CD14-positive monocyte (primary cell): ENCODE results near the gene GLOD5. TPM values are rescaled to one million over a fixed set of nuclear protein-coding genes. Genes with fewer than 3 reads are reported as not detected.

Experiments
- DNase-seq, 3 donors: peaks; one replicate each; pipeline ENCODE4 v3.0.0-alpha.2; 2011 to 2022
- H2AFZ ChIP-seq: 2 replicates; pipeline ENCODE4 v1.6.0; 2012; ENCODE audit warnings: mild to moderate bottlenecking, low read depth, low read length, inconsistent platforms; ENCODE audit not compliant: insufficient read depth, poor library complexity, severe bottlenecking
- H3K27ac ChIP-seq, 2 donors: 1 replicate in 1 of 2; 2 replicates in 1 of 2; pipeline ENCODE4 v1.5.1; 2012 to 2013; ENCODE audit warnings: low read length in 2 of 2, control low read depth in 1 of 2, inconsistent platforms in 1 of 2, low read depth in 1 of 2, mild to moderate bottlenecking in 1 of 2
- H3K27me3 ChIP-seq, 2 donors: one replicate each; pipeline versions ENCODE4 v1.6.0 to v1.6.1; 2011 to 2013; ENCODE audit warnings: low read length in 2 of 2; ENCODE audit not compliant: control insufficient read depth in 2 of 2, insufficient read depth in 2 of 2
- H3K36me3 ChIP-seq, 2 donors: replicated peaks in 1 of 2; 1 replicate in 1 of 2; 2 replicates in 1 of 2; pipeline versions ENCODE4 v1.5.1 to v1.6.1; 2012 to 2013; ENCODE audit warnings: low read length in 2 of 2, control low read depth in 1 of 2, inconsistent platforms in 1 of 2, mild to moderate bottlenecking in 1 of 2; ENCODE audit not compliant: insufficient read depth in 2 of 2, control insufficient read depth in 1 of 2
- H3K4me1 ChIP-seq, 2 donors: 1 replicate in 1 of 2; 2 replicates in 1 of 2; pipeline versions ENCODE4 v1.5.1 to v1.6.1; 2012 to 2013; ENCODE audit warnings: low read length in 2 of 2, control low read depth in 1 of 2, inconsistent platforms in 1 of 2, mild to moderate bottlenecking in 1 of 2, moderate library complexity in 1 of 2; ENCODE audit not compliant: insufficient read depth in 2 of 2, control insufficient read depth in 1 of 2
- H3K4me2 ChIP-seq: replicated peaks from 2 replicates; pipeline ENCODE3; 2012; ENCODE audit warnings: low read length, moderate library complexity, mild to moderate bottlenecking; ENCODE audit not compliant: poor library complexity, severe bottlenecking; ENCODE audit errors: extremely low read depth
- H3K4me3 ChIP-seq, 3 experiments: fragments of 200-600 bp in 1 of 3; sonication (generic) in 1 of 3; replicated peaks in 1 of 3; 1 replicate in 2 of 3; 2 replicates in 1 of 3; pipeline ENCODE4 v1.5.1; 2011 to 2013; ENCODE audit warnings: low read length in 3 of 3, mild to moderate bottlenecking in 3 of 3, control low read depth in 2 of 3, low read depth in 2 of 3, inconsistent platforms in 1 of 3, moderate library complexity in 1 of 3
- H3K79me2 ChIP-seq: 2 replicates; pipeline ENCODE4 v1.6.0; 2012; ENCODE audit warnings: mild to moderate bottlenecking, control low read depth, inconsistent platforms, low read length, moderate library complexity; ENCODE audit not compliant: insufficient read depth
- H3K9ac ChIP-seq: 2 replicates; pipeline ENCODE4 v1.6.0; 2017; ENCODE audit warnings: low read length, mild to moderate bottlenecking; ENCODE audit not compliant: insufficient read depth, poor library complexity, severe bottlenecking
- H3K9me3 ChIP-seq, 2 donors: replicated peaks in 1 of 2; 1 replicate in 1 of 2; 2 replicates in 1 of 2; pipeline versions ENCODE4 v1.5.1 to v1.6.1; 2012 to 2013; ENCODE audit warnings: low read length in 2 of 2, control low read depth in 1 of 2; ENCODE audit not compliant: control insufficient read depth in 1 of 2, insufficient read depth in 1 of 2
- H4K20me1 ChIP-seq: 2 replicates; pipeline ENCODE4 v1.6.0; 2012; ENCODE audit warnings: mild to moderate bottlenecking, low read length, control low read depth, moderate library complexity; ENCODE audit not compliant: insufficient read depth
- H3K27ac Mint-ChIP-seq, 7 donors: one replicate each; pipeline ENCODE4 v1.8.0; 2020; ENCODE audit warnings: mild to moderate bottlenecking in 7 of 7, mixed read lengths in 7 of 7, moderate library complexity in 6 of 7, inconsistent platforms in 2 of 7
- H3K27me3 Mint-ChIP-seq, 3 donors: one replicate each; pipeline ENCODE4 v1.8.0; 2021 to 2022; ENCODE audit warnings: low read depth in 3 of 3, mild to moderate bottlenecking in 3 of 3, mixed read lengths in 3 of 3, moderate library complexity in 3 of 3, inconsistent platforms in 1 of 3
- H3K36me3 Mint-ChIP-seq, 2 donors: one replicate each; pipeline ENCODE4 v1.8.0; 2020; ENCODE audit warnings: mixed read lengths in 2 of 2, inconsistent platforms in 1 of 2, mild to moderate bottlenecking in 1 of 2
- H3K4me1 Mint-ChIP-seq: one replicate; pipeline ENCODE4 v1.8.0; 2020; ENCODE audit warnings: mild to moderate bottlenecking, mixed read lengths
- H3K4me3 Mint-ChIP-seq, 2 donors: one replicate each; pipeline ENCODE4 v1.8.0; 2020; ENCODE audit warnings: mild to moderate bottlenecking in 2 of 2, mixed read lengths in 2 of 2, moderate library complexity in 1 of 2
- H3K9me3 Mint-ChIP-seq, 7 donors: one replicate each; pipeline ENCODE4 v1.8.0; 2020 to 2022; ENCODE audit warnings: mixed read lengths in 7 of 7, mild to moderate bottlenecking in 6 of 7, moderate library complexity in 6 of 7, inconsistent platforms in 2 of 7
- WGBS: methylation state at CpG from one replicate; pipeline ENCODE4 v1.1.5; 2013; ENCODE audit warnings: missing lambda C conversion rate; ENCODE audit not compliant: insufficient coverage; 5-methylcytosine and 5-hydroxymethylcytosine counted together
- intact Hi-C, 2 donors: fragments of 100-400 bp; cut with micrococcal nuclease; formaldehyde crosslinking; loops; one replicate each; pipeline versions ENCODE4 v1.15.0 to v1.15.1; 2023
- polyA plus RNA-seq, 3 donors: library from polyadenylated mRNA; depleted of rRNA in 1 of 3; unstranded in 2 of 3; stranded (reverse) in 1 of 3; fragments of 300-500 nt in 2 of 3; fragments of >200 nt in 1 of 3; fragmentation: Illumina TruSeq in 2 of 3; gene quantifications; 1 replicate in 2 of 3; 2 replicates in 1 of 3; pipeline ENCODE4 v1.2.3, GENCODE V29; 2012 to 2021
- TF ChIP-seq, protein P1 (sequence below): fragments of 200-600 bp; IDR thresholded peaks from one replicate; pipeline ENCODE4 v1.8.0; 2022; ENCODE audit warnings: antibody characterized with exemption, mild to moderate bottlenecking

Gene GLOD5
- polyA plus RNA-seq, 3 donors: not detected

DNA sequence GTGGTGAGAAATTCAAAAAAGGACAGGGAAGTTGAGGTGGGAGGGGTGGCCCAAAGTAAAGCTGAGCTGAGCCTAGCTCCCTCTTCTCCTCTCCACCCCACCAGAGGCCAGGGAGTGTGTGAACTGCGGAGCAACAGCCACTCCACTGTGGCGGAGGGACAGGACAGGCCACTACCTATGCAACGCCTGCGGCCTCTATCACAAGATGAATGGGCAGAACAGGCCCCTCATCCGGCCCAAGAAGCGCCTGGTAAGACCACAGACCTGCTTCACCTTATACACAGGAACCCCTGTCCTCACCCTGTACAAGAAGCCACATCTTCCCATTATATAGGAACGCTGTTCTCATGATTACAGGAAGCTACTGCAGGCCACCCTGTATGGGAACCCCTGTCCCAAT lies 30.7 kb downstream of the GLOD5 start:
- TF ChIP-seq, protein P1, sequence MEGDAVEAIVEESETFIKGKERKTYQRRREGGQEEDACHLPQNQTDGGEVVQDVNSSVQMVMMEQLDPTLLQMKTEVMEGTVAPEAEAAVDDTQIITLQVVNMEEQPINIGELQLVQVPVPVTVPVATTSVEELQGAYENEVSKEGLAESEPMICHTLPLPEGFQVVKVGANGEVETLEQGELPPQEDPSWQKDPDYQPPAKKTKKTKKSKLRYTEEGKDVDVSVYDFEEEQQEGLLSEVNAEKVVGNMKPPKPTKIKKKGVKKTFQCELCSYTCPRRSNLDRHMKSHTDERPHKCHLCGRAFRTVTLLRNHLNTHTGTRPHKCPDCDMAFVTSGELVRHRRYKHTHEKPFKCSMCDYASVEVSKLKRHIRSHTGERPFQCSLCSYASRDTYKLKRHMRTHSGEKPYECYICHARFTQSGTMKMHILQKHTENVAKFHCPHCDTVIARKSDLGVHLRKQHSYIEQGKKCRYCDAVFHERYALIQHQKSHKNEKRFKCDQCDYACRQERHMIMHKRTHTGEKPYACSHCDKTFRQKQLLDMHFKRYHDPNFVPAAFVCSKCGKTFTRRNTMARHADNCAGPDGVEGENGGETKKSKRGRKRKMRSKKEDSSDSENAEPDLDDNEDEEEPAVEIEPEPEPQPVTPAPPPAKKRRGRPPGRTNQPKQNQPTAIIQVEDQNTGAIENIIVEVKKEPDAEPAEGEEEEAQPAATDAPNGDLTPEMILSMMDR: no peak
- H3K4me3 ChIP-seq: no peak overlapping the region
- no peaks in the 10 kb centered on the region for H3K79me2 ChIP-seq
- Mint-ChIP-seq H3K27me3 (peaks cover 1 to 5% (median 2%) of the 10 kb centered on the region in 3 donors), H3K36me3 (no peaks in the 10 kb centered on the region), H3K27ac (no peak overlapping the region), H3K4me3 (no peak overlapping the region), H3K4me1 (peaks cover 13% of the 10 kb centered on the region), H3K9me3 (no peaks in the 10 kb centered on the region)
- no peaks in the 10 kb centered on the region for H3K27me3 ChIP-seq
- no peak for DNase-seq
- H3K9ac ChIP-seq: no peak overlapping the region
- H3K4me2 ChIP-seq: no peak overlapping the region
- 96% methylated on average over 4 of the region's 7 CpGs for WGBS
- H4K20me1 ChIP-seq: no peaks in the 10 kb centered on the region
- H3K4me1 ChIP-seq: peaks cover 0 to 11% of the 10 kb centered on the region in 2 donors
- H3K27ac ChIP-seq: no peak overlapping the region
- intact Hi-C loops: loop anchor here in 1 of 2 donors (10.0 kb wide), 1 partner anchor 47 kb away; no protein-coding TSS in a partner anchor
- H2AFZ ChIP-seq: no peak overlapping the region
- H3K9me3 ChIP-seq: no peaks in the 10 kb centered on the region
- H3K36me3 ChIP-seq: no peaks in the 10 kb centered on the region

DNA sequence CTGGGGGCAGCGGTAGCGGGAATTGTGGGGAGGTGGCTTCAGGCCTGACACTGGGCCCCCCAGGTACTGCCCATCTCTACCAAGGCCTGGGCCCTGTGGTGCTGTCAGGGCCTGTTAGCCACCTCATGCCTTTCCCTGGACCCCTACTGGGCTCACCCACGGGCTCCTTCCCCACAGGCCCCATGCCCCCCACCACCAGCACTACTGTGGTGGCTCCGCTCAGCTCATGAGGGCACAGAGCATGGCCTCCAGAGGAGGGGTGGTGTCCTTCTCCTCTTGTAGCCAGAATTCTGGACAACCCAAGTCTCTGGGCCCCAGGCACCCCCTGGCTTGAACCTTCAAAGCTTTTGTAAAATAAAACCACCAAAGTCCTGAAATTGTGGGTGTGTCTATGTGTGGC lies 32.4 kb downstream of the GLOD5 start:
- Histone ChIP-seq H3K79me2 (no peaks in the 10 kb centered on the region), H3K4me1 (peaks cover 0 to 11% of the 10 kb centered on the region in 2 donors), H3K4me3 (no peak overlapping the region), H3K9ac (no peak overlapping the region), H2AFZ (no peak overlapping the region), H3K36me3 (no peaks in the 10 kb centered on the region), H3K9me3 (no peaks in the 10 kb centered on the region), H4K20me1 (no peaks in the 10 kb centered on the region), H3K4me2 (no peak overlapping the region), H3K27me3 (no peaks in the 10 kb centered on the region), H3K27ac (no peak overlapping the region)
- Mint-ChIP-seq H3K27ac (no peak overlapping the region), H3K36me3 (no peaks in the 10 kb centered on the region), H3K4me1 (peaks cover 13% of the 10 kb centered on the region), H3K9me3 (no peaks in the 10 kb centered on the region), H3K27me3 (peaks cover 0 to 2% (median 2%) of the 10 kb centered on the region in 3 donors), H3K4me3 (no peak overlapping the region)
- no peak for DNase-seq
- WGBS: no CpG with 5 or more reads among the region's 4 CpGs
- intact Hi-C loops: loop anchor here in 1 of 2 donors (10.0 kb wide), 1 partner anchor 49 kb away; no protein-coding TSS in a partner anchor
- TF ChIP-seq, protein P1: no peak
